Mammary epithelial cell (primary cell): ENCODE results near the gene EWSR1.

Experiments
- CTCF ChIP-seq, 2 donors: IDR thresholded peaks in 1 of 2; conservative IDR thresholded peaks in 1 of 2; 2 replicates each; pipeline ENCODE4 v1.5.1; 2011 to 2012; ENCODE audit warnings: inconsistent platforms in 2 of 2, low read length in 2 of 2, mild to moderate bottlenecking in 2 of 2, control low read depth in 1 of 2, low read depth in 1 of 2; ENCODE audit not compliant: insufficient read depth in 1 of 2; ENCODE audit errors: extremely low read depth in 1 of 2
- EZH2 ChIP-seq: IDR thresholded peaks from 2 replicates; pipeline ENCODE4 v1.6.1; 2012; ENCODE audit warnings: low read length, inconsistent platforms, borderline replicate concordance

GRCh38 chr22:29299136-29299900 is 31.2 kb downstream of the EWSR1 start:
- TF ChIP-seq CTCF (conservative IDR thresholded peaks at IDR 0.05 in 1 of 2, IDR thresholded peaks at IDR 0.05 in 1 of 2; ENCODE audit: extremely low read depth in 1 of 2, insufficient read depth in 1 of 2, low read depth in 1 of 2, low read length in 2 of 2) (no peak), EZH2 (no peak)
